Activated CD4-positive, alpha-beta T cell treated with anti-CD3 and anti-CD28 coated beads, Interleukin-10, Interleukin-2, amounts not matched to agents 100 ng/mL and 50 ng/mL, durations not matched to agents 16 hours and 8 hours (primary cell): ENCODE results near the gene AMOTL2.

ENCODE experiments used
- DNase-seq: peaks from one replicate; pipeline ENCODE4 v3.0.0-alpha.2; 2020

Gene AMOTL2

GRCh38 chr3:134330883-134331810 lies 43.1 kb downstream of the AMOTL2 start:
- no peak for DNase-seq

- no peak for DNase-seq
Observed at GRCh38 chr3:134328846-134329245, 45.4 kb downstream of the AMOTL2 start.

- DNase-seq: no peak
Observed at GRCh38 chr3:134328147-134328591, 46.1 kb downstream of the AMOTL2 start.

GRCh38 chr3:134327594-134327975 lies 46.7 kb downstream of the AMOTL2 start:
- no peak for DNase-seq

- no peak for DNase-seq
Observed at GRCh38 chr3:134326760-134327593, 47.3 kb downstream of the AMOTL2 start.

GRCh38 chr3:134326126-134326525 lies 48.1 kb downstream of the AMOTL2 start:
- DNase-seq: no peak

- no peak for DNase-seq
Observed at GRCh38 chr3:134325706-134326105, 48.5 kb downstream of the AMOTL2 start.

- no peak for DNase-seq
Observed at GRCh38 chr3:134325061-134325705, 49.1 kb downstream of the AMOTL2 start.

- no peak for DNase-seq
Observed at GRCh38 chr3:134323966-134324962, 50.0 kb downstream of the AMOTL2 start.

GRCh38 chr3:134322286-134322685 lies 52.0 kb downstream of the AMOTL2 start:
- no peak for DNase-seq

- no peak for DNase-seq
Observed at GRCh38 chr3:134320749-134321148, 53.5 kb downstream of the AMOTL2 start.

GRCh38 chr3:134319931-134320330 lies 54.3 kb downstream of the AMOTL2 start:
- DNase-seq: no peak

GRCh38 chr3:134318166-134318565 lies 56.1 kb downstream of the AMOTL2 start:
- DNase-seq: no peak

GRCh38 chr3:134317106-134317947 lies 56.9 kb downstream of the AMOTL2 start:
- no peak for DNase-seq

- no peak for DNase-seq
Observed at GRCh38 chr3:134315286-134316106, 58.8 kb downstream of the AMOTL2 start.

- DNase-seq: no peak
Observed at GRCh38 chr3:134314588-134315285, 59.5 kb downstream of the AMOTL2 start.

- no peak for DNase-seq
Observed at GRCh38 chr3:134313847-134314587, 60.2 kb downstream of the AMOTL2 start.
